Right ventricle myocardium inferior (tissue), 1 donor: ENCODE measurements around the gene ANKRD39. TPM values are rescaled to one million over a fixed set of nuclear protein-coding genes. Genes with fewer than 3 reads are reported as not detected.
"Not testable (repeated sequence)": the region's sequence is repeated elsewhere in the genome, so short reads cannot be mapped to it uniquely, and the experiment has no call there.

Experiments
- ATAC-seq: fragments of 200-7000 bp; cut with Tn5 transposase; one replicate; pipeline ENCODE4 v1.9.1; 2020; ENCODE audit warnings: mild to moderate bottlenecking, moderate library complexity
- DNase-seq: peaks from one replicate; pipeline ENCODE4 v3.0.0; 2021; ENCODE audit errors: missing footprints
- intact Hi-C: fragments of 100-400 bp; cut with DNase I; formaldehyde crosslinking; loops from one replicate; pipeline ENCODE4 v1.11.0; 2022
- total RNA-seq: library from RNA; stranded (reverse); fragmentation: NEBNext Ultra II Directional; extraction: Animal tissue kit (Norgen Biotek cat#: 25700); gene quantifications from one replicate; pipeline ENCODE4 v1.2.1, GENCODE V29; 2021
- donor health status: DM: no; HTN: yes; CAD: no; lungs with severe emphysema.

ANKRD39 gene
- total RNA-seq, 1 donor from 2014 or later = 17.4 TPM

DNA sequence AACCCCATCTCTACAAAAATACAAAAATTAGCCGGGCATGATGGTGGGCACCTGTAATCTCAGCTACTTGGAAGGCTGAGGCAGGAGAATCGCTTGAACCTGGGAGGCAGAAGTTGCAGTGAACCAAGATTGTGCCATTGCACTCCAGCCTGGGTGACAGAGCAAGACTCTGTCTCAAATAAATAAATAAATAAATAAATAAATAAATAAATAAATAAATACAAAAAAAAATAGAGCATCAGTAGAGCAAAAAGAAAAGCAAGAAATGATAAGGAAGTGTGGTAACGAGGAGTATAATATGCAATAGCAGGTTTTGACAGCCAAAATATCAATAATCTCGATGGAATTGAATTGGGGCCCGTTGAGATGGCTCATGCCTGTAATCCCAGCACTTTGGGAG, 31.7 kb upstream of the ANKRD39 start:
- intact Hi-C loops, ATAC-seq, DNase-seq: not testable (repeated sequence)

GRCh38 chr2:96888072-96889011, 30.5 kb upstream of the ANKRD39 start:
- ATAC-seq = peak; percentile 74
- intact Hi-C loops = no loop called here
- no peak for DNase-seq

DNA sequence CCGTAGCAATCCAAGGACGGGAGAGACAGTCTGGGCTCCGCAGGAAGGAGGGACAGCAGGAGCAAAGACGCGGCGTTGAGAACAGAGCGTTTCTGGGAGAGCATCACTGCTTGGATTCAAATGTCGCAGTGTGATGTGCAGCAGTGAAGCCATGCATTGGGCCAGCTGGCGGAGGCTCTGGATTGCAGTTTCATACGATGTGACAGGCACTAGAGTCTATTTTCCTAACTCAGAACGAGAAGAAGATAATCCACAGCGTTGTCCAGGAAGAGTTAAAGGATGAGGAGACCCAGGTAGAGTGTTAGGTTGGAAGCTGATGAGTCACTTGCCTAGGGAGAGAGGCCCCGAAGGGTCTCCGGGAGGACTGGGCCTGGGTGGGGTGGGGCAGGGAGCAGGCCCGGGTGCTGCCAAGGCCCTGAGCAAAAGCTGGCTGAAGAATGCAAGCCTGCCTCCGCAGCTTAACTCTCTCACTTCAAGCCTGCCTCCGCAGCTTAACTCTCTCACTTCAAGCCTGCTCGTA, 29.7 kb upstream of the ANKRD39 start:
- intact Hi-C loops = no loop called here
- DNase-seq (no peak), ATAC-seq (peak; percentile 60)

DNA sequence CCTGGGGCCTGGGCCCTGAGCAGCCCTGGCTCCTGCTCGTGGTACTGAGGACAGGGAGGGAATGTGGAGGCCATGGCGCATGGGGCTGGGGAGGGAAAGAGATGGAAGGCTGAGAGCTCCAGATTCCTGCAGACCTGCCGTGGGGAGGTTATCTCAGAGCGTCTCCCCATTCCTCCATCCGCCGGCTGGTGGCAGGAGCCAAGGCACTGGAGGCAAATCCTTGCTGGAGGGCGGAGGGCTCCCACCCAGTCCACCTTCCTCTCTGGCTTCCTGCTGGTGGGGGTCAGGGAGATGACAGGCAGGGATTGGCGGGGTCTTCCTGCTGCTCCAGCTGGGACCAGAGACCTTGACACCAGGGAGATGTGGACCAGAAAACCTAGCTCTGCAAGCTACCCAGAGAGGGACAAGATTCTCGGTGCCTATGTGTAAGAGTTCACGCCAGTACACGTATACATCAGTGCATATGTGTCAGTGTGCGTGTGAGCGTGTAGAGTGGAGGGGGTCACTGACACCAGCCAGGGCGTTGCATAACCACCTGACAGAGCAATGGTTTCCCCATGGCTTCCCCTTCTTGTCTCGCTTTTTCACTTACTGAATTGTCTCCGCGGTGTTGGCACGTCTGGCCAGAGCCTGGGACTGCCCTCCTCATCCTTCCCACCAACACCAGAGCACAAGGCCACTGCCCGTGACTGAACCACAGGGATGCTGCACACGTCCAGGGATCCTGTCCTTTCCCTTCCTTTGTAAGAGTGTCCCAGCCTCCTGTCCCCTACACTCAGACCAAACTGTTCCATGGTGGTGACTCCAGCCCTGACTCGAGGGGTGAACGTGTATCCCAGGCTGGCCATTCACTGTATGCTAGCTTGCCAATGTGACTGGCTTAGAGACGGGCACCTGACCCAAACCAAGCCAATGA, 27.9 kb upstream of the ANKRD39 start:
- intact Hi-C loops = no loop called here
- no peak for DNase-seq
- no peak for ATAC-seq

- no peak for ATAC-seq
- intact Hi-C loops = no loop called here
These were observed 26.7 kb upstream of the ANKRD39 start for GRCh38 chr2:96884299-96885094.

GRCh38 chr2:96883306-96883705, 25.5 kb upstream of the ANKRD39 start:
- DNase-seq = no peak
- ATAC-seq = no peak
- intact Hi-C loops = no loop called here

More at GRCh38 chr2:96884299-96885094, 26.7 kb upstream of the ANKRD39 start:
- no peak for DNase-seq

GRCh38 chr2:96882906-96883305, 25.1 kb upstream of the ANKRD39 start:
- intact Hi-C loops = no loop called here
- ATAC-seq (no peak), DNase-seq (no peak)

DNA sequence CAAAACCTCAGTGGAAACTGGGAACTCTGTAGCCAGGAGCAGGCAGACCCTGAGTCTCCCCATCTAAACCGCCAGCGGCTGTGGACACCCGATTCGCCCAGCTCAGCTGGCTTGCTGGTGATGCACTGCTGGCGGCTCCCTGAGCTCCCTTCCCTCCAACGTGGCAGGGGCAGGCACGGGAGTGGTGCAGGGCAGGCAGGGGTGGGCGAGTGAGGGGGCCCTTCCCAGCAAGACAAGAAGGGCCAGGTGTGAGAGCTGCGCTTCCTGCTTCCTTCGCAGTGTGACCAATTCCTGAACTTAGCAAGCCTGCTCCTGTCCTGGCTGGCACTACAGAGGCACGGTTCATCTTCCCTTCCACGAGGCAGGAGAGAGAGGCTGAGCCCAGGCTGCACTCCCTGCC, 24.4 kb upstream of the ANKRD39 start:
- DNase-seq (no peak), ATAC-seq (no peak)
- intact Hi-C loops = no loop called here

DNA sequence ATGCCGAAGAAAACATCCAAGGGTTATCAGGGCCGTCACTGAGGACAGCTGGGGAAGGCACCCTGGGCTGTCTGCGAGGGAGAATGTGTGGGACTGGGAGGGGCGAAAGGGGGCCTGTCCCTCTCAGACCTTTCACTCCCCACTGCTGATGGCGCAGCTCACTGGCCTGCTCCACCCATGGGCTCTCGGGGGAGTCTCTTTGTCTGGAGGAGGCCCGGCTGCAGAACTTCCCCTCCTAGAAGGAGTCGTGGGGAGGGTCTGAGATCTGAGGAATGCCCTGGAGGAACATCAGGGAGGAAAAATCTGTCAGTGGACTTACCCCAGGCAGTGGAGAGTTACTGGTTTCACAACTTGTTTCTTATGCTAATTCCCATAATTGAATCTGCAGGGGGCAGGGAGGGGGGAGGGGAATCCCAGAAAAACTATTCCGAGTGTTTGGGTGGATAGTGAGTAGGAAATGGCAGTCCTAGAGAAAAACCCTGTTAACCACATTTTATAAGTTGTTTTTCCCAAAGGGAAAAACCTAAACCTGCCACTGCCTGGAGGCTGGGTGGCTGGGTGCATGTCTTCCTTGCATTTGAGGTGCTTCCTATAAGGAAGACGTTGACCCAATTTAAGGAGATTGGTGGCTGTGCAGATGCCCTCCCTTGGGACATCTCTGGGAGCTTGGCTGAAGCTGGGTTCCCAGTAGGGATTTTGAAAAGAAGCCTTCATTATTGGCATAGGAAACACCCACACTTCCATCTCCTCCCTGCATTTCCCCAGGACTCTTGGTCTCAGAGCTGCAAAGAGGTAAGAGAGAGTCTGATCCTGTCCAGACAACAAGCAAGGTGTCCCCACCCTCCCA, 23.8 kb upstream of the ANKRD39 start:
- no peak for DNase-seq
- ATAC-seq = no peak
- intact Hi-C loops = no loop called here

- no peak for ATAC-seq
- intact Hi-C loops = no loop called here
- DNase-seq = no peak
These were observed 23.1 kb upstream of the ANKRD39 start for GRCh38 chr2:96880891-96881273.

GRCh38 chr2:96879545-96880040, 21.8 kb upstream of the ANKRD39 start:
- intact Hi-C loops = no loop called here
- ATAC-seq (no peak), DNase-seq (no peak)

GRCh38 chr2:96878796-96879544, 21.2 kb upstream of the ANKRD39 start:
- no peak for ATAC-seq
- intact Hi-C loops = no loop called here

DNA sequence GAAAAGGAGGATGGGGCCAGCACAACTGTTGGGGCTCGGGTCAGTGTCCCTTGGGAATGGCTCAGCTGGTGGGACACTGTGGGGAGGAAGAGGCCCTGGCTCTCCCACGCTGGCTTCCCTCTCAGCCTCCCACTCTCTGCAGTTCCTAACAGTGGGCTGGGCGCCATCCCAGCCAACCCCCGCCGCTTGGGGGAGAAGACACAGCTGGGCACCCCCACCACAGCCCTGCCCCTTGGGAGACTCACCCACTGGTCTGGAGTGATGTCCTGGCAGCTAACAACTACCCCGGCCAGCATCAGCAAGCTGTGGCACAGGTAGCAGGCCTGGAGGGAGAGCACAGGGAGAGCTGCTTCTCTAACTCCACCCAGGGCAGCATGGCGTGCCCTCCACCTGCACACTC, 20.4 kb upstream of the ANKRD39 start:
- ATAC-seq (no peak), DNase-seq (no peak)
- intact Hi-C loops = no loop called here

More at GRCh38 chr2:96878796-96879544, 21.2 kb upstream of the ANKRD39 start:
- no peak for DNase-seq

DNA sequence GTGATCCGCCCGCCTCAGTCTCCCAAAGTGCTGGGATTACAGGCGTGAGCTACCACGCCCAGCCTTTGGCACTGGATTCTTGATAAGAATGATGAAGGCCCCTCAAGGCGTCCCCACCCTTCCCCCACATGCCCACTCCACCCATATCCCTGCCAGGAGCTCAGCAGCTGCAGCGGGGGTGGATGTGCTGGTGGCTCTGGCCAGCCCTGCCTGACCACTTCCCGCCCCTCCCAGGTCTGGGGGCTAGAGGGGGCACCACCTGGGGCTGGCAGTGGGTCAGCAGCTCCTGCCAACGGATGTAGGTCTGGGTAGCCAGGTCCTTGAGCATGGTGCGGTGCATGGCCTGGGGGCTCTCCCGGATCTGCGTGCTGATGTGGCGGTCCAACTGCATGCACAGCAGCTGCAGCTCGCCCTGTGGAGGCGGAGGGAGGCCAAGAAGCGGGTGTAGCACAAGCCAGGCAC, 19.8 kb upstream of the ANKRD39 start:
- no peak for DNase-seq
- ATAC-seq = no peak
- intact Hi-C loops = no loop called here

GRCh38 chr2:96877042-96877451, 19.2 kb upstream of the ANKRD39 start:
- ATAC-seq = no peak
- intact Hi-C loops = no loop called here
- DNase-seq = peak; percentile 35

- intact Hi-C loops = no loop called here
- ATAC-seq (no peak), DNase-seq (peak; percentile 65)
These were observed 18.6 kb upstream of the ANKRD39 start for GRCh38 chr2:96876269-96877041.
